Hematopoietic multipotent progenitor cell treated with erythropoietin and hydrocortisone succinate and interleukin-3 and kit ligand, for 15 days (in vitro differentiated cells): Measurements from ENCODE around the gene CAMTA1.
"Not testable (repeated sequence)": the region's sequence is repeated elsewhere in the genome, so short reads cannot be mapped to it uniquely, and the experiment has no call there.

Source experiments
- DNase-seq: peaks from one replicate; pipeline ENCODE4 v3.0.0-alpha.2; 2015; ENCODE audit warnings: low spot score

CAMTA1 gene

GRCh38 chr1:6785318-6785727 is at the start of gene CAMTA1:
Gene CAMTA1, plus strand, starts transcription at chr1:6785454. Its CDS starts 77 bp downstream, at chr1:6785531.
- no peak for DNase-seq

- no peak for DNase-seq
These were observed 46.1 kb upstream of the CAMTA1 start for GRCh38 chr1:6738987-6739676.

DNA sequence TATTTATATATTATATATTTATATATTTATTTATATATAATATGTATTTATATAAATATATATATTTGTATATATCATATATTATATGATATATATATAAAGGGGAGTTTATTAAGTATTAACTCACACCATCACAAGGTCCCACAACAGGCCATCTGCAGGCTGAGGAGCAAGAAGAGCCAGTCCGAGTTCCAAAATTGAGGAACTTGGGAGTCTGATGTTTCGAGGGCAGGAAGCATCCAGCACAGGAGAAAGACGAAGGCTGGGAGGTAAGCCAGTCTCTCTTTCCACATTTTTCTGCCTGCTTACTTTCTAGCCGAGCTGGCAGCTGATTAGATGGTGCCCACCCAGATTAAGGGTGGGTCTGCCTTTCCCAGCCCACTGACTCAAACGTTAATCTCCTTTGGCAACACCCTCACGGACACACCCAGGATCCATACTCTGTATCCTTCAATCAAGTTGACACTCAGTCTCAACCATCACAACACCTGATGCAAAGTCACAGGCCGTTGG is 42.5 kb upstream of the CAMTA1 start:
- not testable (repeated sequence) for DNase-seq

- no peak for DNase-seq
These were observed 41.8 kb upstream of the CAMTA1 start for GRCh38 chr1:6743189-6744101.

DNA sequence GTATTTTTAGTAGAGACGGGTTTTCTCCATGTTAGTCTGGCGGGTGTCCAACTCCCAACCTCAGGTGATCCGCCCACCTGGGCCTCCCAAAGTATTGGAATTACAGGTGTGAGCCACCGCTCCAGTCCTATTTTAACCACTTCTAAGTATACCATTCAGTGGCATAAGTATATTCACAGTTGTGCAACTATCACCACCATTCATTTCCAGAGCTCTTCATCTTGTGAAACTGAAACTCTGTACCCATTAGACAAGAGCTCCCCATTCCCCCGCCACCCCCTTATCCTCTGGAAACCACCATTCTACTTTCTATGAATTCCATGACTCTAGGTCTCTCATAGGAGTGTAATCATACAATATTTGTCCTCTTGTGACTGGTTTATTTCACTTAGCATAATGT is 40.2 kb upstream of the CAMTA1 start:
- DNase-seq, result no peak

GRCh38 chr1:6747674-6748073 is 37.6 kb upstream of the CAMTA1 start:
- DNase-seq, result no peak

DNA sequence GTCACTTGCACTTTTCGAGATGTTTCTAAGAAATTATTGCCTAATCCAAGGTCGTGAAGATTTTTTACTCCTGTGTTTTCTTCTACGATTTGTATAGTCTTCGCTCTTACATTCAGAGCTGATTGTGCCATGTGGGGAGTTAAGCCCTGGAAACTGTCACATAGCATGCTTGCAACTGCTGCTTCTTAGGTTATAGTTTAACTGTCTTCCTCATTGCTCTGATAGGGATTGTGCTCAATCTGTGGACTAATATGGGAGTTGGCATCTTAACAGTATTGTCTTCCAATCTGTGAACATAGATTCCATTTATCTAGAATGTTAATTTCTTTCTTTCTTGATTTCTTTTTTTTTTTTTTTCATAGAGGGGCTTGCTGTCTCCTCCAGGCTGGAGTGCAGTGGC is 34.8 kb upstream of the CAMTA1 start:
- DNase-seq, result no peak

GRCh38 chr1:6753320-6754140 is 31.7 kb upstream of the CAMTA1 start:
- no peak for DNase-seq

DNA sequence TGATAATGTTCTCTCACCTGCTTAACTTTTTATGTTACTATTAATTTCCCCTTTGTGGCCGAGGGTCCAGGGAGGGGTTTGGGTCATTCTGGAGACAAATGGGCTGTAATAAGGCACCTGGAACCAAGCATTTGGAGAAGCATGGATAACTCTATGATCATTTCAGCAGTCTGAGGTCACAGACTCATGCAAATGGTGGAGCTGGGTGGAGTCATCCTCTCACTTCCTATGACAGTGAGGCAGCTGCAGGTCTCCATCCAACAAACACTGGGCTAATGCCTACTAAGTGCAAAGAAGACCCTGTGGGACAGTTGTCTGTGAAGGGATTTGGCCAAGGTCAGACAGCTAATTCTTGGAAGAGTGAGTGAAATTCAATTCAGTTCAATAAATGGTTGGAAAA is 28.8 kb upstream of the CAMTA1 start:
- no peak for DNase-seq

DNA sequence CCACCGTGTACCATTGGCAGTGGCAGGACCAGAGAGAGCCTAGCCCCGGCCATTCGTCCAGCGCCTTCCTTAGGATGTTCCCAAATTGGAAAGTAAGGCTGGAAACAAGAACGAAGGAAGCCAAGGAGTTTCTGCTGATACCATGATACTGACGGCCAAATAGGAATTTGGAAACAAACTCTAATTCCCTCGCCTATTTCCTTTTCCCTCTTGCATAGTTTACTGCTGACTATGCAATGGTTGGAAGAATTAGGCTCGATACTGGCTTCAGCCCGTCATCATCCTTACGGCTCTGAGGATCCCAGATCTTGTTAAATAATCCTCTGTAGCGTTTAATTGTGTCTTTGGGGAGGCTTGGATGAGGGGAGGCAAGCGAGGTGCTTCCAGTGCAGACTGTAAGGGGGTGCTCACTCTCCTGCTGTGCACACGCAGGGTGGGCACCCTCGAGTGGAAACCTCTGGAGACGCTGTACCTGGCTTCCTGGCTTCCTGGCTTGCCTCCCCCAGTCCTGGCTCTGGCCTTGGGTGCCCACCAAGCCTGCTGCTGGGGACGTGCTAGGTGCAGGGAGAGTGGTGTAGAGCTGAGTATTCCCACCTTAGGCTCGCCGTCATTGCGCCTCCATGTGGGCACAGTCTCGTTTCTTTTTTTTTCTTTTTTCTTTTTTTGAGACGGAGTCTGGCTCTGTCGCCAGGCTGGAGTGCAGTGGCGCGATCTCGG is 27.4 kb upstream of the CAMTA1 start:
- DNase-seq, result no peak

GRCh38 chr1:6761196-6761737 is 24.0 kb upstream of the CAMTA1 start:
- DNase-seq, result no peak

DNA sequence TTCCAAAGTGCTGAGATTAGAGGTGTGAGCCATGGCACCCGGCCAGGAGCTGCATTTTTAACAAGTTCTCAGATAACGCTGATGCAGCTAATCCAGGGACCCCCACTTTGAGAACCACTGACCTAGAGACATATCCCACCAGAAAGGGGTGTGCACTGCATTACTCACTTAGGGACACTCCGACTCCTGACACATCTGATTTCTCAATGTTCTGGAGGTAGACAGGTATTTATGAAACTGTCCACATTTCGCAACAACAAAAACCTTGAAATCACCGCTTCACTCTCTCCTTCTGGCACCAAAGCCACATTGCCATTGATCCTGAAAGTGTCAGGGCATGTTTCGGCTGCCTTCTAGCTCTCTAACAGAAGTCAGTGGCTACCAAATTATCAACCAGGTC is 23.2 kb upstream of the CAMTA1 start:
- no peak for DNase-seq

GRCh38 chr1:6770751-6771440 is 14.4 kb upstream of the CAMTA1 start:
- no peak for DNase-seq

DNA sequence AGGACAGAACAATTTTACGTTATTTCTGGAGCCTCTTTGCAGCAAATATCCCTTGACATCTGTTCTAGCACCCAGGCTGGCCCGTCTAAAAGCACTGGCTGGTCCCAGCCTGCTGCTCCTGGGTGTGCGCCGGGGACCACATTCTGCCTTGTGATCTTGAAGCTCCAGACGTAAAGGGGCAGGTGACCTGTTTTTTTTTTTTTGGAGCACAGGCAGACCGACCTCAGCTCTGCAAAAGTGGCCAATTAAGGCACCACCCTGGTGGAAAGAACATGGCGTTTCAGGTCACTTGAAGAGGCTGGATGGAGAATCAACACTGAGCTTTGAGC is 13.8 kb upstream of the CAMTA1 start:
- DNase-seq, result no peak

- DNase-seq, result no peak
These were observed 10.9 kb upstream of the CAMTA1 start for GRCh38 chr1:6774381-6774780.

DNA sequence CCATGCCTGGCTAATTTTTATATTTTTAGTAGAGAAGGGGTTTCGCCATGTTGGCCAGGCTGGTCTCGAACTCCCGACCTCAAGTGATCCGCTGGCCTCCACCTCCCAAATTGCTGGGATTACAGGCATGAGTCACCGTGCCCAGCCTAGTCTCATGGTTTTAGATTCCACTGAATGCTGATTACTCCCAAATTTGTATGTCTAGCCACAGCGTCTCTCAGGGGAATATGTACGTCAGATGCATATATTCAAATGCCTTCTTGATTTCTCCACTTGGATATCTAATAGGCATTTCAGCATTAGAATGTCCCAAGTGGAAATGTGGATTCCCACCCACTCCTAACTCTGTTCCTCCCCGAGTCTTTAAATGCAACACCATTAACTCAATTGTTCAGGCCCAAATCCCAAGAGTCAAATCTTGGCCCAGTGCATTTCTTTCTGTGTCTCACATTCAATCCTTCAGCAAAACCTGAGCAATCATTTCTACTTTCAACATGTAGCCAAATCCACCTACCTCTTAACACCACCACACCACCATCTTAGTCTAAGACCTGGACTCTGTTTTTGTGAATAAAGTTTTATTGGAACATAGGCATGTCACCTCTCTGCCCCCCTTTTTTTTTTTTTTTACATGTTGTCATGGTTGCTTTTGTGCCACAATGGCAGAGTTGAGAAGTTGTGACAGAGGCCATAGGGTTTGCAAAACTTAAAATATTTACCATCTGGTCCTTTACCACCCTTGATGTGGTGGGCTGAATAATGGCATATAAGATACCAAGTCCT is 9.8 kb upstream of the CAMTA1 start:
- no peak for DNase-seq

GRCh38 chr1:6776389-6776788 is 8.9 kb upstream of the CAMTA1 start:
- no peak for DNase-seq

DNA sequence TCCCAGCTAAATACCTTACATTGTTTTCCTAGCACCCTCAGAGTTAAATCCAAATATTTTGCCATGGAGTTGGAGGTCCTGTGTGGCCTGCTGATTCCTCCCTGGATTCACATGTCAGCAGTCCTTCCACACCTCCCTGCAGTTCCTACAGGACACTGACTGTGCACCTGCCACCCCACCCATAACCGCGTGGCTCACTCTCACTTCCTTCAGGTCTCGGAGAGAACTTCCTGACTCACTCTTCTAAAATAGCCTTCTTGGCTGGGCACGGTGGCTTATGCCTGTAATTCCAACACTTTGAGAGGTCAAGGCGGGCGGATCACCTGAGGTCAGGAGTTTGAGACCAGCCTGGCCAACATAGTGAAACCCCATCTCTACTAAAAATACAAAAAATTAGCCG is 8.4 kb upstream of the CAMTA1 start:
- DNase-seq, result no peak

DNA sequence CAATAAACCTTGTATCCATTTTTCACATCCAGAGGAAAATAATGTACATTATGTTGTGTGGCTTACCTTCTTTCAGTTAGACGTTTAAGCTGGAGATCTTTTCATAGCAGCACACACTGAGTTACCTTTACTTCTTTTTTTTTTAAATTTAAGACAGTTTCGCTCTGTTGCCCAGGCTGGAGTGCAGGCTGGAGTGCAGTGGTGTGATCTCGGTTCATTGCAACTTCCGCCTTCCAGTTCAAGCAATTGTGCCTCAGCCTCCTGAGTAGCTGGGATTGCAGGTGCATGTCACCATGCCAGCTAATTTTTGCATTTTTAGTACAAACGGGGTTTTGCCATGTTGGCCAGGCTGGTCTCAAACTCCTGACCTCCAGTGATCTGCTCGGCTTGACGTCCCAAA is 7.4 kb upstream of the CAMTA1 start:
- DNase-seq, result no peak
